SK-N-SH treated with all-trans-retinoic acid at 6 μM for 48 hours (cell line): ENCODE data around the gene RSPH9.

Experiments used
- BACH2 ChIP-seq: fragments of 250-450 bp; sonication (Bioruptor Pico); IDR thresholded peaks from 2 replicates; pipeline ENCODE4 v1.9.0; 2021; ENCODE audit warnings: mild to moderate bottlenecking, borderline replicate concordance
- ZNF565 ChIP-seq: fragments of 450-650 bp; formaldehyde crosslinking; conservative IDR thresholded peaks from 2 replicates; pipeline ENCODE4 v1.5.0; 2020; ENCODE audit warnings: low read depth, mild to moderate bottlenecking, moderate library complexity
- TF ChIP-seq, protein P1 (sequence below): fragments of 250-450 bp; sonication (Bioruptor Pico); IDR thresholded peaks from 2 replicates; pipeline ENCODE4 v1.8.0; 2020; ENCODE audit warnings: mild to moderate bottlenecking, moderate library complexity, borderline replicate concordance
- TF ChIP-seq, protein P2 (sequence below): fragments of 250-450 bp; sonication (Bioruptor Pico); IDR thresholded peaks from 2 replicates; pipeline ENCODE4 v1.5.1; 2020; ENCODE audit warnings: low read depth, mild to moderate bottlenecking, moderate library complexity

DNA sequence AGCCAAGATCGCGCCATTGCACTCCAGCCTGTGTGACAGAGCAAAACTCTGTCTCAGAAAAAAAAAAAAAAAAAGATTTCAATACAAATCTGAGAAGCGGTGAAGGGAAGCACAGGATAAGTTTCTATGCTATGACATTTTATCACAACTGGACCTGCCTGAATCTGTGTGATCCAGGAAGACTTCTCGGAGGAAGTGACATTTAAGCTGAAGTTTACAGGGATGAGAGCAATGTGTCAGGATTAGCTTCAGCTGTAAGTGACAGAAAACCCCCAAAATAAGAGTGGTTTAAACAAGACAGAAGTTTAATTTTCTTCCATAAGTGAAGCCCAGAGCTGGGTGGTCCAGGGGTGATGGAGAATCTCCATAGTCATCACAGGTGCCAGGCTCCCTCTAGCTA lies 76.2 kb downstream of the RSPH9 start:
- TF ChIP-seq ZNF565 (CRISPR knock-in tag) (no peak), BACH2 (no peak)
- TF ChIP-seq, protein P1, sequence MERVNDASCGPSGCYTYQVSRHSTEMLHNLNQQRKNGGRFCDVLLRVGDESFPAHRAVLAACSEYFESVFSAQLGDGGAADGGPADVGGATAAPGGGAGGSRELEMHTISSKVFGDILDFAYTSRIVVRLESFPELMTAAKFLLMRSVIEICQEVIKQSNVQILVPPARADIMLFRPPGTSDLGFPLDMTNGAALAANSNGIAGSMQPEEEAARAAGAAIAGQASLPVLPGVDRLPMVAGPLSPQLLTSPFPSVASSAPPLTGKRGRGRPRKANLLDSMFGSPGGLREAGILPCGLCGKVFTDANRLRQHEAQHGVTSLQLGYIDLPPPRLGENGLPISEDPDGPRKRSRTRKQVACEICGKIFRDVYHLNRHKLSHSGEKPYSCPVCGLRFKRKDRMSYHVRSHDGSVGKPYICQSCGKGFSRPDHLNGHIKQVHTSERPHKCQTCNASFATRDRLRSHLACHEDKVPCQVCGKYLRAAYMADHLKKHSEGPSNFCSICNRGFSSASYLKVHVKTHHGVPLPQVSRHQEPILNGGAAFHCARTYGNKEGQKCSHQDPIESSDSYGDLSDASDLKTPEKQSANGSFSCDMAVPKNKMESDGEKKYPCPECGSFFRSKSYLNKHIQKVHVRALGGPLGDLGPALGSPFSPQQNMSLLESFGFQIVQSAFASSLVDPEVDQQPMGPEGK, result no peak
- TF ChIP-seq, protein P2, sequence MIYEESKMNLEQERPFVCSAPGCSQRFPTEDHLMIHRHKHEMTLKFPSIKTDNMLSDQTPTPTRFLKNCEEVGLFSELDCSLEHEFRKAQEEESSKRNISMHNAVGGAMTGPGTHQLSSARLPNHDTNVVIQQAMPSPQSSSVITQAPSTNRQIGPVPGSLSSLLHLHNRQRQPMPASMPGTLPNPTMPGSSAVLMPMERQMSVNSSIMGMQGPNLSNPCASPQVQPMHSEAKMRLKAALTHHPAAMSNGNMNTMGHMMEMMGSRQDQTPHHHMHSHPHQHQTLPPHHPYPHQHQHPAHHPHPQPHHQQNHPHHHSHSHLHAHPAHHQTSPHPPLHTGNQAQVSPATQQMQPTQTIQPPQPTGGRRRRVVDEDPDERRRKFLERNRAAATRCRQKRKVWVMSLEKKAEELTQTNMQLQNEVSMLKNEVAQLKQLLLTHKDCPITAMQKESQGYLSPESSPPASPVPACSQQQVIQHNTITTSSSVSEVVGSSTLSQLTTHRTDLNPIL (CRISPR knock-in tag), result no peak
